Mesenchymal stem cell (in vitro differentiated cells and primary cell): ENCODE results near the gene TECPR2.

ENCODE experiments used
- DNase-seq: peaks from one replicate; pipeline ENCODE4 v3.0.0-alpha.2; 2013
- H2AFZ ChIP-seq: one replicate; pipeline ENCODE4 v1.6.1; 2013; ENCODE audit warnings: low read depth, mild to moderate bottlenecking, control low read depth, inconsistent platforms, low read length, moderate library complexity
- H2AK5ac ChIP-seq: 2 replicates; pipeline ENCODE4 v1.6.1; 2013; ENCODE audit warnings: low read length, moderate library complexity, mild to moderate bottlenecking, inconsistent platforms; ENCODE audit not compliant: severe bottlenecking
- H2BK120ac ChIP-seq: one replicate; pipeline ENCODE4 v1.6.1; 2013; ENCODE audit warnings: low read depth, mild to moderate bottlenecking, inconsistent platforms, low read length, moderate library complexity
- H2BK12ac ChIP-seq, 2 experiments: one replicate each; pipeline ENCODE4 v1.6.1; 2013; ENCODE audit warnings: inconsistent platforms in 2 of 2, low read length in 2 of 2, mild to moderate bottlenecking in 2 of 2, moderate library complexity in 2 of 2, control low read depth in 1 of 2
- H2BK15ac ChIP-seq: one replicate; pipeline ENCODE4 v1.6.1; 2013; ENCODE audit warnings: mild to moderate bottlenecking, low read depth, inconsistent platforms; ENCODE audit not compliant: poor library complexity, severe bottlenecking
- H2BK5ac ChIP-seq: 2 replicates; pipeline ENCODE4 v1.6.1; 2013; ENCODE audit warnings: low read depth, mild to moderate bottlenecking, low read length, control low read depth, inconsistent platforms; ENCODE audit not compliant: poor library complexity, severe bottlenecking
- H3K14ac ChIP-seq, 2 experiments: one replicate each; pipeline ENCODE4 v1.6.1; 2013; ENCODE audit warnings: inconsistent platforms in 2 of 2, low read length in 2 of 2, control low read depth in 1 of 2, mild to moderate bottlenecking in 1 of 2, moderate library complexity in 1 of 2
- H3K18ac ChIP-seq, 2 experiments: one replicate each; pipeline ENCODE4 v1.6.1; 2013; ENCODE audit warnings: inconsistent platforms in 2 of 2, low read length in 2 of 2, control low read depth in 1 of 2, low read depth in 1 of 2, mild to moderate bottlenecking in 1 of 2
- H3K23ac ChIP-seq, 2 experiments: one replicate each; pipeline ENCODE4 v1.6.1; 2013; ENCODE audit warnings: inconsistent platforms in 2 of 2, low read length in 2 of 2, mild to moderate bottlenecking in 2 of 2, moderate library complexity in 2 of 2, control low read depth in 1 of 2
- H3K27ac ChIP-seq: 2 replicates; pipeline ENCODE4 v1.5.1; 2013; ENCODE audit warnings: mild to moderate bottlenecking, moderate library complexity, low read length, control low read depth, inconsistent platforms; ENCODE audit not compliant: poor library complexity, severe bottlenecking
- H3K27me3 ChIP-seq, 2 experiments: 2 replicates each; pipeline versions ENCODE4 v1.6.1 to v1.7.0; 2013; ENCODE audit warnings: low read length in 2 of 2, mild to moderate bottlenecking in 2 of 2, moderate library complexity in 2 of 2, control low read depth in 1 of 2, inconsistent platforms in 1 of 2; ENCODE audit not compliant: control insufficient read depth in 1 of 2, insufficient read depth in 1 of 2
- H3K36me3 ChIP-seq, 2 experiments: 2 replicates each; pipeline versions ENCODE4 v1.6.1 to v1.7.0; 2013; ENCODE audit warnings: low read length in 2 of 2, control low read depth in 1 of 2, inconsistent platforms in 1 of 2, low read depth in 1 of 2, mild to moderate bottlenecking in 1 of 2; ENCODE audit not compliant: insufficient read depth in 2 of 2, control insufficient read depth in 1 of 2
- H3K4ac ChIP-seq, 2 experiments: one replicate each; pipeline ENCODE4 v1.6.1; 2013; ENCODE audit warnings: inconsistent platforms in 2 of 2, low read length in 2 of 2, mild to moderate bottlenecking in 2 of 2, moderate library complexity in 2 of 2, control low read depth in 1 of 2, low read depth in 1 of 2
- H3K4me1 ChIP-seq: 2 replicates; pipeline ENCODE4 v1.6.1; 2013; ENCODE audit warnings: low read depth, low read length, control low read depth; ENCODE audit not compliant: control insufficient read depth, insufficient read depth
- H3K4me2 ChIP-seq: 2 replicates; pipeline ENCODE4 v1.6.1; 2013; ENCODE audit warnings: low read length, mild to moderate bottlenecking, inconsistent platforms; ENCODE audit not compliant: poor library complexity, severe bottlenecking
- H3K4me3 ChIP-seq, 2 experiments: 2 replicates each; pipeline versions ENCODE4 v1.5.1 to v1.7.0; 2013; ENCODE audit warnings: low read length in 2 of 2, mild to moderate bottlenecking in 2 of 2, control low read depth in 1 of 2, low read depth in 1 of 2; ENCODE audit not compliant: insufficient read depth in 1 of 2
- H3K79me1 ChIP-seq: replicated peaks from 2 replicates; pipeline ENCODE4 v1.6.1; 2013; ENCODE audit warnings: mild to moderate bottlenecking, control low read depth, low read length, inconsistent platforms; ENCODE audit not compliant: poor library complexity, severe bottlenecking
- H3K9ac ChIP-seq: 2 replicates; pipeline ENCODE4 v1.7.0; 2013; ENCODE audit warnings: mild to moderate bottlenecking, low read length, moderate library complexity
- H3K9me3 ChIP-seq: 2 replicates; pipeline ENCODE4 v1.7.0; 2013; ENCODE audit warnings: mild to moderate bottlenecking, low read length; ENCODE audit not compliant: control insufficient read depth
- H4K8ac ChIP-seq: one replicate; pipeline ENCODE4 v1.6.1; 2013; ENCODE audit warnings: inconsistent platforms, mild to moderate bottlenecking, low read length, moderate library complexity
- H4K91ac ChIP-seq: one replicate; pipeline ENCODE4 v1.6.1; 2013; ENCODE audit warnings: mild to moderate bottlenecking, low read length, inconsistent platforms
- WGBS: methylation state at CpG from one replicate; pipeline ENCODE4 v1.1.7; 2013; ENCODE audit warnings: mixed read lengths; 5-methylcytosine and 5-hydroxymethylcytosine counted together

Gene TECPR2

GRCh38 chr14:102508410-102508773 lies 145.7 kb downstream of the TECPR2 start:
- Histone ChIP-seq H3K4me2 (peak overlapping the region; percentile 95), H3K9me3 (no peaks in the 10 kb centered on the region), H3K9ac (peak overlapping the region; percentile 94), H3K18ac (peak overlapping the region in 1 of 2 experiments; percentile 59), H2BK15ac (no peak overlapping the region), H2BK120ac (no peak overlapping the region), H2BK5ac (no peak overlapping the region), H2BK12ac (no peak overlapping the region), H4K8ac (no peak overlapping the region), H3K4ac (no peak overlapping the region), H2AK5ac (no peak overlapping the region), H3K4me3 (peak overlapping the region; percentile 81 to 88), H3K79me1 (peaks cover 4% of the 10 kb centered on the region), H3K36me3 (peaks cover 0 to 34% of the 10 kb centered on the region in 2 experiments), H3K27me3 (no peaks in the 10 kb centered on the region), H3K14ac (no peak overlapping the region), H2AFZ (no peak overlapping the region), H4K91ac (no peak overlapping the region), H3K4me1 (peaks cover 26% of the 10 kb centered on the region), H3K23ac (no peak overlapping the region), H3K27ac (no peak overlapping the region)
- DNase-seq: no peak
- WGBS: 81% methylated on average over 14 of the region's 14 CpGs

- Histone ChIP-seq H3K23ac (peak overlapping the region in 1 of 2 experiments; percentile 84), H4K8ac (no peak overlapping the region), H2BK120ac (peak overlapping the region; percentile 37), H3K36me3 (peaks cover 0 to 34% of the 10 kb centered on the region in 2 experiments), H2AFZ (peak overlapping the region; percentile 84), H3K79me1 (peaks cover 4% of the 10 kb centered on the region), H2BK5ac (no peak overlapping the region), H2BK15ac (no peak overlapping the region), H3K9me3 (no peaks in the 10 kb centered on the region), H3K18ac (peak overlapping the region in 1 of 2 experiments; percentile 59), H3K4me2 (peak overlapping the region; percentile 95), H2AK5ac (no peak overlapping the region), H3K27me3 (no peaks in the 10 kb centered on the region), H2BK12ac (peak overlapping the region; percentile 6 to 15), H3K14ac (peak overlapping the region in 1 of 2 experiments; percentile 91), H3K9ac (peak overlapping the region; percentile 94), H3K4ac (peak overlapping the region; percentile 62 to 68), H4K91ac (no peak overlapping the region), H3K27ac (no peak overlapping the region), H3K4me1 (peaks cover 26% of the 10 kb centered on the region), H3K4me3 (peak overlapping the region; percentile 81 to 88)
- DNase-seq: peak; percentile 67
- 12% methylated on average over 23 of the region's 110 CpGs for WGBS
Observed at GRCh38 chr14:102508774-102509745, 146.3 kb downstream of the TECPR2 start.

GRCh38 chr14:102509746-102510615 lies 147.2 kb downstream of the TECPR2 start, which contains the start of gene ANKRD9:
TSS of gene ANKRD9 (minus strand) at chr14:102509776. CDS start at chr14:102507889, 1,887 bp downstream.
- peak within 1 kb of the TSS; percentile 67 to 75 for H3K18ac ChIP-seq
- H4K8ac ChIP-seq: peak within 1 kb of the TSS; percentile 92
- peak within 1 kb of the TSS; percentile 66 for H4K91ac ChIP-seq
- H3K4me2 ChIP-seq: peak within 1 kb of the TSS; percentile 99
- H3K4ac ChIP-seq: peak within 1 kb of the TSS; percentile 62 to 68
- H3K27me3 ChIP-seq: no peaks in the 10 kb centered on the region
- peak within 1 kb of the TSS; percentile 74 to 83 for H2BK12ac ChIP-seq
- H3K27ac ChIP-seq: no peak within 1 kb of the TSS
- 3% methylated on average over 59 of the region's 91 CpGs for WGBS
- peak within 1 kb of the TSS; percentile 94 for H3K9ac ChIP-seq
- H2BK5ac ChIP-seq: no peak within 1 kb of the TSS
- H2AK5ac ChIP-seq: no peak within 1 kb of the TSS
- H3K36me3 ChIP-seq: peaks cover 0 to 29% of the 10 kb centered on the region in 2 experiments
- no peaks in the 10 kb centered on the region for H3K9me3 ChIP-seq
- H3K4me3 ChIP-seq: peak within 1 kb of the TSS; percentile 82 to 88
- peak within 1 kb of the TSS; percentile 37 for H2BK120ac ChIP-seq
- H2BK15ac ChIP-seq: peak within 1 kb of the TSS; percentile 32
- peaks cover 4% of the 10 kb centered on the region for H3K79me1 ChIP-seq
- peaks cover 24% of the 10 kb centered on the region for H3K4me1 ChIP-seq
- peak within 1 kb of the TSS; percentile 91 for H2AFZ ChIP-seq
- peak; percentile 93 for DNase-seq
- H3K23ac ChIP-seq: peak within 1 kb of the TSS in 1 of 2 experiments; percentile 84
- H3K14ac ChIP-seq: peak within 1 kb of the TSS in 1 of 2 experiments; percentile 91
